GM21528 (cell line): ENCODE measurements around the gene DNAJC25.

Experiments used
- ATAC-seq: cut with Tn5 transposase; IDR thresholded peaks from one replicate; pipeline ENCODE4 v1.9.1; 2021; ENCODE audit warnings: mild to moderate bottlenecking, moderate library complexity; ENCODE audit not compliant: unreplicated experiment, low FRiP score

The DNAJC25 gene

DNA sequence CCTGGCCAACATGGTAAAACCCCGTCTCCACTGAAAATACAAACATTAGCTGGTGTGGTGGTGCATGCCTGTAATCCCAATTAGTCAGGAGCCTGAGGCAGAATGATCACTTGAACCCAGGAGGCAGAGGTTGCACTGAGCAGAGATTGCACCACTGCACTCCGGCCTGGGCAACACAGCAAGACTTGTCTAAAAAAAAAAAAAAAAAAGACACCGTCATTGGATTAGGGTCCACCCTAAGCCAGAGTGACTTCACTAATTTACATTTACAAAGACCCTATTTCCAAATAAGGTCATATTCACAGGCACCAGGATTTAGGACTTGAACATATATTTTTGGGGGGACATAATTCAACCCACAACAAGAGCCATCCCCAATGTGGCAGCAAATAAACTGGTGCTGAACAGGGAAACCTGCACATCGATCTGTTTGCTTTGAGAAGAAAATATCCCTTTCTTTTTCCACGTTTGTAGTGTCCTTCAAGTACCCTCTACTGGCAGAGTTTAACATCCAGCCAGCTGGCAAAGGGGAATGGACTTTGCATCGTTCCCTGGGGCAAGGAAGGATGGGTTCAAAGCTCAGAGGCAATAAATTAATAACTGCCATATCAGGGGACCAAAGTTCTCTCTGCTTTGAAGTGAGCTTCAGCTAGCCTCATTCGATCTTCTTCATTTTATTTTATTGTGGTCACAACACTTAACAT, 3.7 kb upstream of the DNAJC25 start:
- no peak for ATAC-seq

DNA sequence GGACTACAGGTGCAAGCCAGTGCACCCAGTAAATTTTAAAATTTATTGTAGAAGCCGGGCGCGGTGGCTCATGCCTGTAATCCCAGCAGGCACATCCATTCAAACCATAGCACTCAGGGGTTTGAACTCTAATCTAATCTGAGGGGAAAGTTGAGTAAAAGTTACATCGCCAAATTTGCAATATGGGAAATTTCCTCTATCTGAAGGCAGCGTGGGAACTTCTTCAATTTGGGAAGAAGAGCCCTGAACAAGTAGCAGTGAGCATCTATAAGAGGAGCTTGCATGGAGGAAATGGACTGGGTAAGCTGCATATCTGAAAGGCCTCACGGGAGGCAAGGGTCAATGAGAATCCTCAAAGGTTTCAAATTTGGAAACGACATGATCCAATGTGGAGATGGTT, 2.7 kb upstream of the DNAJC25 start:
- ATAC-seq: no peak

DNA sequence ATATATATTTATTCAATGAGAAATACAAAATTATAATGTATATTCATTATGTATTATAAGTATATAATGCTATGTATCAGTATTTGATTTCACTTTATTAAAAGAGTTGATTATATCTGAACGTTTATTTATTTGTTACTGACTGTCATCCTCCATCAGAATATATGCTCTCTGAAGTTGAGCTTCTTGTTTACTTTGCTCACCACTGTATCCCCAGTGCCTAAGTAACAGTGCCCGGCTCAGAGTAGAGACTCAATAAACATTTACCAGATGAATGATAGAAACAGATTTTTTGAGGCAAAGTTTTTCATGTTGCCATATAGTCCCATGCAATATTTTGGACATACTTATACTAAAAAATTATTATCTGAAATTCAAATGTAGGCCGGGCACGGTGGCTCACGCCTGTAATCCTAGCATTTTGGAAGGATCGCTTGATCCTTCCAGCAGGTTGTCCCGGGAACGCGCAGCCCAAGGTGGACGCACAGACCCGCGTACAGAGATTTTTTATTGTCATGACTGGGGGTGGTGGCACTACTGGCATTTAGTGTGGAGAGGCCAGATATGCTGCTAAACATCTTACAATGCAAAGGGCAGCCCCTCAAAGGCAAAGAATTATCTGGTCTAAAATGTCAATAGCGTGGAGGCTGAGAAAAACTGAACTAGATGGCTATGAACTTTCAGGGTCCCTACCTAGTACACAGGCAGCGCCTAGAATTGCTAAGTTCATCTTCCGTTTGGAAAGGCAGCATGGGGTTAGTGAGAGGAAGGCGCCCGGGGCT, 761 bp upstream of the DNAJC25 start:
- ATAC-seq: peak; percentile 40

DNA sequence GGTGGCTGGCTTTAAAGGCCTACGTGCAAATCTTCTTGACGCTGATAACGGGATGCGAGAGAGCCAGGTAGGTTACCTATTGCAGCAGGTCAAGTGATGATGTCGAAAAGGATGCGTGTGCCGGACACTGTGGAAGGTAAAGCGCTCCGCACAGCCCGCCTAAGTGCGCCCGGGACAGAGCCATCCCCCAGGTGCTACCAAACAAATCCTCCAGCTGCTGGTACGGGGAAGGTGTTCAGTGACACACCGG, 245 bp upstream of the DNAJC25 start:
- ATAC-seq: no peak

DNA sequence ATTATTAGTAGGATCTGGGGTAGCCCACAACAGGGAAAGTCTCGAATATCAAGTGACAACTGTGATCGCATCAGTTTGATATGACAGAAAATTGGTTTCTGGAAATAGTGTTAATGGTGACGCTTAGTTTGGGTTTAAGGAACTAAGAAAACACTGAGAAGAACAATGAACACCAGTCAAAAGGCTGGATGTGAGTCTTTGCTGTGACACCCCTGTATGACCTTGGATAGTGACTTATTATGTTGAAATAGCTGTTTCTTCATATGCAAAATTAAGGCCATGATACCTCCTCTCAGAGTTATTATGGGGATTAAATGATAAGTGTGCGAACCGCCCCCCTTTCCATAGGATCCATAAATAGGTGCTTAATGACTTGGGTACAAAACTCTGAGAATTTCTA, 926 bp downstream of the DNAJC25 start:
- ATAC-seq: no peak

- no peak for ATAC-seq
These were observed 1.7 kb downstream of the DNAJC25 start for GRCh38 chr9:111632695-111633388.

DNA sequence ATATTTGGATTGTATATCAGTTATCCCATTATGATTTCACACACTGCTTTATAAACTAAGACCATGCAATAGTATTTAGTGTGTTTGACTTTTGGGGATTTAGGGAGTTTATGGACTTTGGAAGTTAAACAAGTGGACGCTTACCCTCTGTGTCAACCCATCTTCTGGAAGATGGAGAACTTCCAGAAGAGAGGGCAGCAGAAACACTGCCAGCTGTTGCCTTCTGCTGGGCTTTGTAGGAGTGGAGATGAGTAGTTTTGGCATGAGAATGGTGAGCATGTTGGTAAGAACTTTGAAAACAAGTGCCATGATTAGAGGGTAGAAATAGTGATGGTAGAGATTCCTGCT, 2.2 kb downstream of the DNAJC25 start:
- ATAC-seq: no peak

DNA sequence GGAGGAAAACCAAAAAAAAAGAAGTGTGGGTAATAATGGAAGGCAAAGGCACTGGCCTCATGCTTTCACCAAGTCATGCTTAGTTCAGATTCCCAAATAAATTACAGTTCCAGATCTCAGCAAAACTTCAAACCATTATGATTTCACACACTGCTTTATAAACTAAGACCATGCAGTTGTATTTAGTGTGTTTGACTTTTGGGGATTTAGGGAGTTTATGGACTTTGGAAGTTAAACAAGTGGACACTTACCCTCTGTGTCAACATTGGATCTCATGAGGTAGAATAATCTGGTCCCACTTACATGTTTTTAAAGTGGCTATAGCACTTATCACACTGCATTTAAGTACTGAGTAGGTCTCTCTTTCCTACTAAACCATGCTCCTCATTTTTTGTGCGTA, 3.7 kb downstream of the DNAJC25 start:
- no peak for ATAC-seq

DNA sequence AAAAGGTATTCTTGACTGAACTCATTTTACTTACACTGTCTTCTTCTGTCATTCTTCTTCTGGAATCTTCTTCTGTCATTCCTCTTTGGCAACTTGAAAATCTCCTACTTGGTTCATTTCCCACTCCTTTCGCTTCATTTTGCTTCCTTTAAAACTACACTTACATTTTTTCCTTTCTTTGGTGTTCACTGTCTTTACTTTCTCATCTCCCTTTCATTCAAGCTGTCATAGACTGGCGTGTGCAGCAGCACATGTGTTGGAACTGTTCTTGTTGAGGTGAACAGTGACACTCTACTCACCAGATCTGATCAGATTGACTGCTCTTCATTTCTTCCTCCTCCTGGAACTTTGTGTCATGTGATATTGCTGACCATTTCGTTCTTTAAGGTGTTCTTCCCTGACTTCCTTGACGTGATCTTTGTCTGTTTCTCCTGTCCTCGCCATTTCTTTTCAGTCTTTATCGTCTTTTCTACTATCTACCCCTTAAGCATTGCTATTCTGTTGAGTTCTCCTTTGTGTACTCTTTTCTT, 6.4 kb downstream of the DNAJC25 start:
- ATAC-seq: no peak

DNA sequence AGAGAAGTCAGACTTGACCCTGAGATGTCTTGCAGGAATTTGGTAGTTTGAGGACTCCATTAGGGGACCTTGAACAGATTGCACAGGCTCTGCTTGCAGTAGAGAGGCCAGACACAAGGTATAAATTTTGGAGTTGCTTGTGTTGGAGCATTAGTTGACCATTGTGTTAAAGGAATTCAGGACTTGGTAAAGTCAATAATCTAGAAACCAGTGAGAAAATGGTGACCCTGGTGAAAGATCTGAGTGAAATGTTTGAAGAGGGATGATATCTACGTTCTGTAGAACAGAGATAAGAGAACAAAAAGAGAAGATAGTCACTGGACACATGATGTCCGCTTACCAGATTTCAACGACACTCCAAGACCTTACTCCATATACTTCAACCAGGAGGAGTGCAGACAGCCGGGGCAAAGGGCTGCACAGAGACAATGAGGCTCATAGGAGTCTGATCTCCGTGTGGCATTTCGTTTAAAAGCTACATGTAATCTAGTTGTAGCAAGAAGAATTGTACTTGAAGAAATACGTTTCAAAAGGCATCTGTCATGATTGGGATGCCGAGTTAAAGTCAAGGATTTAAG, 13.2 kb downstream of the DNAJC25 start:
- no peak for ATAC-seq

DNA sequence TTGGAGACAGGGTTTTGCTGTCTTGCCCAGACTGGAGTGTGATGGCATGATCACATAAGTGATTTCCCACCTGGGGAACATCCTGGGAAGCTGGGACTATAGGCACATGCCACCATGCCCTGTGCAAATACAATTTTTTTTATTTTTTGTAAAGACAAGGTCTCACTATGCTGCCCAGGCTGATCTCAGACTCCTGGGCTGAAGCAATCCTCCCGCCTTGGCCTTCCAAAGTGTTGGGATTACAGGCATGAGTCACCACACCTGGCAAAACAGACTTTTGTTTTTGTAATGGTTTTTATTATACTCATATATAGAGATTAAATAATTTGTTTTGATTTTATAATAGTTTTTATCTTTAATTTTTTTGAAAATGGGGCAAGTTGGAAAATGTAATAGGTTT, 14.7 kb downstream of the DNAJC25 start:
- no peak for ATAC-seq

DNA sequence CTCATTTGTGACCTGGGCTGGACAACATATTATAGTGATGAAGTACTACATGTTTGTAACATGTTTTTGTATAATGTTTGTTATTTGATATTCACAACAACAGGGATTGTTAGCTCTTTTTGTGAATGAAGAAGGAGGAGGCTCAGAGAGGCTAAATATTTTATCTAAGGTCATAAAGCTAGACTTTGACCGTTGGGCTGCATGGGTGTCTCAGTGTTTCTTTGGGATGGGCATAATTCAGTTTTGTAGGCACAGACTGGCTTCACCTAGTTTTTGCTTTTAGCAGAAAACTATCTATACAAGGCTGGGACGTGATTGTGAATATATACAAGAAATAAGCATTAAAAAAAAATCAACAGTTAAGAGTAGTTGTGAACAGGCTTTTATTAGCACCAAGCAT, 15.3 kb downstream of the DNAJC25 start:
- no peak for ATAC-seq

DNA sequence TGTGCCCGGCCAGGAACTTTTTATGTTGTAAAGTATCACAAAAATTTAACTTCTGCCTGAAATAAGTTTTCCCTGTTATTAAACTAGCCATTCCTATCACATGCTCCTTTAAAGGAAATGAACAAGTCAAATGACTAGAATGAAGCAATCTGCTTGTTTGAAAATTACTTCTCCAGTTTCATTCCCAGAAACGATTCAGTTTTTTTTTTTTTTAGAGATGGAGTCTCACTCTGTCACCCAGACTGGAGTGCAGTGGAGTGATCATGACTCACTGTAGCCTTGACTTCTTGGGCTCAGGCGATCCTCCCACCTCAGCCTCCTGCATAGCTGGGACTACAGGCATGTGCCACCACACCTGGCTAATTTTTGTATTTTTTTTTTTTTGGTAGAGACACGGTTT, 16.9 kb downstream of the DNAJC25 start:
- no peak for ATAC-seq

DNA sequence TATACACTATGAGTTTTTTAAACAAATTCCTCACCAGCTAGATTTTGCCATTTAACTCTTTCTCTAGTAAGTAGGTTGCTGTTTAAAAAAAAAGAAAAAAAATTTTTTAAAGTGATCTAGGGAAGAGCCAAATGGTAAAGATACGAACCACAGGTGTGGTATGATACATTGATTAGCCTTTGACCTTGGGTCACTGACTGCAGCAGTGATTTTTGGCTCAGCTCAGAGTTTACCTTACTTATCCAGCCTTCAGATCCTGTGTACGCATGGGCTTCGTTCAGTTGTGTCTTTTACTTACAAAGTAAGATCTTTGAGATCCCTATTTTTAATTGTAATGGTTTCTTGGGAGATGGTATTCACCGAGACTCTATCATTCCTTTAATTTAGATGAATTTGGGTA, 17.9 kb downstream of the DNAJC25 start:
- no peak for ATAC-seq

GRCh38 chr9:111657051-111657450, 25.9 kb downstream of the DNAJC25 start:
- no peak for ATAC-seq

GRCh38 chr9:111658943-111659342, 27.8 kb downstream of the DNAJC25 start:
- no peak for ATAC-seq

GRCh38 chr9:111659691-111660090, 28.6 kb downstream of the DNAJC25 start:
- no peak for ATAC-seq

DNA sequence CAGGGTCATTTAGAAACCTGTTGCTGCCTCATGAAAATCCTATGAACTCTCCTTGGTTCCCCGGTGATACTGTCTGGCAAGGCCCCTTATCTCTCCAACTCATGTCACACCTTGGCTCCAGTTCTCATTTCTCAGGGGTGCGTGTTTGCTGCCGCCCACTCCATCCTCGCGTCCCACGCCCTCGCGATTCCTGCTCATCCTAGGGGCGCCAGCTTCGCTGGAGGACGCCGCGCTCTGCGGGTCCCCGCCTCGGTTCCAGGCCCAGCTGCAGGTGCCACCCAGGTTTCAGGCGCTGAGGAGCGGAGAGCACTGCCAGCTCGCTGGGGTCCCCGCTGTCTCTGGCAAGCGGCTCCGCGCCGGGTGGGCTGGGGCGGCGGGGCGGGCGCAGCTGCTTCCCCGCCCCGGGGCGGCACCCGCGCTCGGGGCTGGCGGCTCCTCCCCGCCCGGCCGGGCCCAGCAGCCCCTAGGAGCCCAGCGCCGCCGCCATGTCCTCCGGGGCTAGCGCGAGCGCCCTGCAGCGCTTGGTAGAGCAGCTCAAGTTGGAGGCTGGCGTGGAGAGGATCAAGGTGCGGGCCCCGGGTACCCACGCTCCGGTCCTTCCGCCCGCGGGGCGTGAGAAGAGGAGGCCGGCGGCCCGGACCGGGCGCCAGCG, 30.1 kb downstream of the DNAJC25 start, which contains the start of gene GNG10:
GNG10 (plus strand) TSS at position 456 of the 652 bp plus-strand sequence; CDS start at position 486, 30 bp downstream.
- peak; percentile 92 for ATAC-seq

DNA sequence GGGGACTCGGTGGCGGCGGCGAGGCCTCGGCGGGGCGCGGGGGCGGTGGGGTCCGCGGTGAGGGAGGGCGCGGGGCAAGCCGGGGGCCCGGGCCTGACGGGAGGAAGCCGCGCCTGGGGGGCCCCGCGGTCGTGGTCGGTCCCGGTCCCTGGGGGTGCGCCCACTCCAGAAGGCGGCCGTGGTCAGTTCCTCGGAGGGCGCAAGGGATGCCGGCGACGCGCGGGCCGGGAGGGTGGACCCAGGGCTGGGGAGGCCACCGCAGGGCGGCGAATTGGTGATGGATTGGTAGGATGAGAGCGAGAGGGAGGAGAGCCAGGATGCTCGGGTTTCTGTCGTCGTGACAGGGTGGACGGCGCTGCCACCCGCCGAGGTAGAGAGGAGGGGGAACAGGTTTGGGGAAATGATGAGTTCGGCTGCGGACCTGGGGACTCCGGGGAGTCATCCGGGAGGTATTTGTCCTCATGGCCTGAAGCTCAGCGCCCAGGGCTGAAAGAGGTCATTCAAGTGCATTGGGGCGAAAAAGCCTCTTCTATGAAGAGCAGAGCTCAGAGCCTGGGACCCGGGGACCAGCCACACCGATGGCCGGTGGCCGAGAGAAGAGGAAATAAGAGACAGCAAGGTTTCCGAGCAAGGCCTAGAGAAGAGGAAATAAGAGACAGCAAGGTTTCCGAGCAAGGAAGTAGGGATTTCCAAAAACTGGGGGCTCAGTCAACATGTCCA, 30.8 kb downstream of the DNAJC25 start:
- ATAC-seq: peak; percentile 44
